Glutamatergic neuron (in vitro differentiated cells): ENCODE results near the gene PHF12. TPM values are rescaled to one million over a fixed set of nuclear protein-coding genes. Genes with fewer than 3 reads are reported as not detected.
A peak's percentile ranks its signal among the peaks of the same experiment; 100 is the strongest.

ENCODE experiments used
- DNase-seq: peaks from one replicate; pipeline ENCODE4 v3.0.0; 2022
- H3K27ac Mint-ChIP-seq: one replicate; pipeline ENCODE4 v1.8.0; 2020; ENCODE audit warnings: mild to moderate bottlenecking, mixed read lengths, inconsistent platforms; ENCODE audit not compliant: unreplicated experiment
- H3K27me3 Mint-ChIP-seq: one replicate; pipeline ENCODE4 v1.8.0; 2020; ENCODE audit warnings: mild to moderate bottlenecking, moderate library complexity, mixed read lengths, inconsistent platforms; ENCODE audit not compliant: unreplicated experiment
- H3K36me3 Mint-ChIP-seq: one replicate; pipeline ENCODE4 v1.8.0; 2020; ENCODE audit warnings: mild to moderate bottlenecking, mixed read lengths, inconsistent platforms; ENCODE audit not compliant: unreplicated experiment
- H3K4me1 Mint-ChIP-seq: one replicate; pipeline ENCODE4 v1.8.0; 2020; ENCODE audit warnings: mild to moderate bottlenecking, low read depth, mixed read lengths, inconsistent platforms; ENCODE audit not compliant: unreplicated experiment
- H3K4me3 Mint-ChIP-seq: one replicate; pipeline ENCODE4 v1.8.0; 2020; ENCODE audit warnings: mild to moderate bottlenecking, mixed read lengths, inconsistent platforms; ENCODE audit not compliant: unreplicated experiment
- H3K9me3 Mint-ChIP-seq: one replicate; pipeline ENCODE4 v1.8.0; 2020; ENCODE audit warnings: mild to moderate bottlenecking, moderate library complexity, mixed read lengths, inconsistent platforms; ENCODE audit not compliant: unreplicated experiment
- CTCF ChIP-seq: fragments of 200-600 bp; sonication (generic); IDR thresholded peaks from one replicate; pipeline ENCODE4 v1.5.0; 2021; ENCODE audit not compliant: partially characterized antibody, unreplicated experiment
- total RNA-seq: library from RNA; stranded (reverse); fragmentation: NEBNext Ultra II Directional; extraction: Animal tissue kit (Norgen Biotek cat#: 25700); gene quantifications from one replicate; pipeline ENCODE4 v1.2.1, GENCODE V29; 2021; ENCODE audit not compliant: unreplicated experiment

Gene PHF12
- total RNA-seq, 1 donor from 2014 or later = 59.8 TPM

DNA sequence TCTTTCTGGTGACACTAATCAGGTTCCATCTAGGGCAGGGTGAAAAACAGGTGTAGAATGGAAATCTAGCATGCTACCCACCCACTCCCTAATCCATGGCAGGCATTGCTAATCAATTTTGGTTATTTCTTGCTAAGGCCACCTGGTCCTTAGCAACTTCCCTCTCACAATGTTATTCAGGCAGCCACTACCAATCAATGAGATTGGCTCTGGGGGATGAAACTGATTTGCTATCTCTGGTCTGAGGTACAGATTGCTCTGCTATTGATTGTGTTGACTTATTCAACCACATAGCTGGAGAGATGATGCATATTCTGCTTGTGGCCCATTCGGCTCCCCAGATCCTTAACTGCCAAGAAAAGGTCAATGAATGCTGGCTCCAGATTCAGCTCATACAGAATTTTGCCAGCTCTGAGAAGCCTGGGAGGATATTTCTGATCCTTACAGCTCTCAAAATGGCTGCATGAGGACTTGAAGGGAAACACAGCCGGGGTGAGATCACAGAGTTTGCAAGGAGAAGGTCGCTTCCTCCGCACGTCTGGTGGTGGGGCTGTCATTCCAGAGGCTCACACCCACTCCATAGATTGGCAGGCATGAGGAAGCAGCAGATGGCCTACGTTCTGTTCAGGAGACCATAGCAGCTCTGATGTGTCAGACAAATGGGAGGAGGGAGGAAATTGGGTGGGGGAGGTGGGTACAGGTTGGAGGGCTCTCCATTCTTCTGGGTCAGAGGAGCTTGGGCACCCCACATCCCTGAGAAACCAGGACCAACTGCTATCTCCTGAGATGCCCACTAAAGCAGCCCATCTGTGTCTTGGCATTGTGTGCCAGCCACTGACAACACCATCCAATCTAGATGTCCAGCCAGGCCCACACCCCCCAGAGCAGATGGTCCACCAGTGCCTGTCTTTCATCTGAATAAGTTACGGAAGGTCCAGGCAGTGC lies 32.2 kb upstream of the PHF12 start:
- Mint-ChIP-seq H3K4me3 (peak overlapping the region; percentile 63), H3K9me3 (peaks cover 5% of the 10 kb centered on the region), H3K27ac (peak overlapping the region; percentile 78), H3K4me1 (peaks cover 16% of the 10 kb centered on the region), H3K27me3 (peaks cover 3% of the 10 kb centered on the region), H3K36me3 (no peaks in the 10 kb centered on the region)
- no peak for DNase-seq
- no peak for TF ChIP-seq CTCF

- Mint-ChIP-seq H3K4me3 (no peak overlapping the region), H3K27ac (peak overlapping the region; percentile 17), H3K36me3 (no peaks in the 10 kb centered on the region), H3K4me1 (peaks cover 18% of the 10 kb centered on the region), H3K27me3 (peaks cover 3% of the 10 kb centered on the region), H3K9me3 (peaks cover 7% of the 10 kb centered on the region)
- DNase-seq = no peak
- no peak for TF ChIP-seq CTCF
These were observed 30.9 kb upstream of the PHF12 start for GRCh38 chr17:28982131-28982793.

DNA sequence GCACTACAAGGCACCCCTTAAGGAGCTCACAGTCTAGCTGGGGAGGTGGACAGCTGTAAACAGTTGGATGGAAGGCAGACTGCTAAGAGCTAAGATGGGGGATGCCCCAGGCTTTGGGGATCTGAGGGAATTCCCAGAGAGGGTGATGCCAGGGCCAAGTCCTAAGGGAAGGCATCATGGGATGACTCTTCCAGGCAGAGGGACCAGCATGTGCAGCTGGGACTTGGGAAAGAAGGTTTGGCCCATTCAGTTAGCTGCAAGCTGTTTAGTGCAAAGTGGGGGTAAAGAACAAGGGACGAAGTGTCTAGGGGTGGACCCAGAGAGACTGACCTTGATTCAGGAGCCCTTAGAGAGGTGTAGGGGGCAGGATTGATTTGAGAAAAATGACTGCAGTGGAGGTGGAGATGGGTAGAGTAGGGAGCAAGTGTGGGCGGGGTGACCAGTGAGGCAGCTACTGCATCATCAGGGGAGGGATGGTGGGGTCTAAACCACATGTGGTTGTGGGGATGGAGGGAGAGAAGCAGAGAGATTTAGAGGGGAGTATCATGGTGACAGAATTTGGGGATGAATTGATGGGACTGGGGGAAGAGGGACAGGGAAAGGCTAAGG lies 27.1 kb upstream of the PHF12 start:
- DNase-seq = no peak
- no peak for TF ChIP-seq CTCF
- Mint-ChIP-seq H3K9me3 (peaks cover 11% of the 10 kb centered on the region), H3K36me3 (no peaks in the 10 kb centered on the region), H3K4me1 (peaks cover 15% of the 10 kb centered on the region), H3K4me3 (no peak overlapping the region), H3K27ac (peak overlapping the region; percentile 33), H3K27me3 (peaks cover 3% of the 10 kb centered on the region)

DNA sequence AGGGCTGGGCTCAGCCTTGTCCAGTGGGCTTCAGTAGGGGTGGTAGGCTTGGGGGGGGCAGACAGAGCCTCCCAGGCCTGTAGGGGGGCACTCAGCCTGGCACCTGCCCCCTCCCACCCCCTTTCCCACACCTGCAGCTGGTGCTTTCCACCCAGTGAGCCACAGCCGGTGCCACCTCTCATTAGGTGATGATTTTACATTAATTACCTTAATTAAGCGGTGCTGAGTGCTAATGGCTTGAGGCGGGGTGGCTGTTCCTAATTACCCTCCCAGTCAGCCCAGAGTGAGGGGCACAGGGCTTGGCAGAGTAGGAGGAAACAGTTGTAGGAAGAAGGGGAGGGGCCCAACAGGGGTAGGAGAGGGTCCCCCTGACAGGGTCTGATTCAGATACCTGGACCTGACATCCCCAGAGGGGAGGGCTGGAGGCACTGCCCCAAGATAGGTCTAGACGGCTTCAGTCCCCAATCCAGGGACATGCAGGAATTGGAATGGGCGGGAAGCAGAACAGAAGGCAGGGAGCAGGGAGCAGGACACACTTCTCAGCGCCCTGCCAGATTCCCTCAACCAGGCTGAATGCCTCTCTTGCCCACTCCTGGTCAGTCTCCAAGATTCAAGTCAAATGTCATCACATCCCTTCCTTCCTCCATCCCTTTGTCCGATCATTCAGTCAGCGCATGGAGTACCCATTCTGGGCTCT lies 26.5 kb upstream of the PHF12 start:
- no peak for TF ChIP-seq CTCF
- Mint-ChIP-seq H3K27me3 (peaks cover 2% of the 10 kb centered on the region), H3K4me1 (peaks cover 16% of the 10 kb centered on the region), H3K27ac (no peak overlapping the region), H3K4me3 (no peak overlapping the region), H3K9me3 (peaks cover 9% of the 10 kb centered on the region), H3K36me3 (no peaks in the 10 kb centered on the region)
- no peak for DNase-seq
